ENCODE results near the gene STARD10.

Gene STARD10

DNA sequence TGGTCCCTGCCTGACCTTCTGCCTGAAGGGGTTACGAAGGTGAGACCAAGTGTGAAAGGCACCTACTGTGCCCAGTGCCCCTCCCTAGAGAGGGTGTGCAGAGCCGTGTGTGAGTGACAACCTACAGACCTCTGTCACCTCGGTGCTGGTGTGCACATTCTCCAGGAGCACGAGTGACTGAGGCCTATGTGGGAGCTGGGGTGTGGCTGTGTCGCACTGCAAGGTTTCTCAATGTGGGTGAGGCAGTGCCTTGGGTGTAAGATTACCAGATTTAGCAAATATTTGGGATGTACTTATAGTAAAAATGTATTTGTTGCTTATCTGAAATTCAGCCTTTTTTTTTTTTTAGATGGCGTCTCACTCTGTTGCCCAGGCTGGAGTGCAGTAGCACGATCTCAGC is 5.6 kb downstream of the STARD10 start:
- no peak overlapping the region for H3K4me3 ChIP-seq (ENCODE audit: low read depth, low read length)
- TF ChIP-seq, protein P1, sequence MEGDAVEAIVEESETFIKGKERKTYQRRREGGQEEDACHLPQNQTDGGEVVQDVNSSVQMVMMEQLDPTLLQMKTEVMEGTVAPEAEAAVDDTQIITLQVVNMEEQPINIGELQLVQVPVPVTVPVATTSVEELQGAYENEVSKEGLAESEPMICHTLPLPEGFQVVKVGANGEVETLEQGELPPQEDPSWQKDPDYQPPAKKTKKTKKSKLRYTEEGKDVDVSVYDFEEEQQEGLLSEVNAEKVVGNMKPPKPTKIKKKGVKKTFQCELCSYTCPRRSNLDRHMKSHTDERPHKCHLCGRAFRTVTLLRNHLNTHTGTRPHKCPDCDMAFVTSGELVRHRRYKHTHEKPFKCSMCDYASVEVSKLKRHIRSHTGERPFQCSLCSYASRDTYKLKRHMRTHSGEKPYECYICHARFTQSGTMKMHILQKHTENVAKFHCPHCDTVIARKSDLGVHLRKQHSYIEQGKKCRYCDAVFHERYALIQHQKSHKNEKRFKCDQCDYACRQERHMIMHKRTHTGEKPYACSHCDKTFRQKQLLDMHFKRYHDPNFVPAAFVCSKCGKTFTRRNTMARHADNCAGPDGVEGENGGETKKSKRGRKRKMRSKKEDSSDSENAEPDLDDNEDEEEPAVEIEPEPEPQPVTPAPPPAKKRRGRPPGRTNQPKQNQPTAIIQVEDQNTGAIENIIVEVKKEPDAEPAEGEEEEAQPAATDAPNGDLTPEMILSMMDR (IDR thresholded peaks at IDR 0.05; ENCODE audit: low read depth, low read length), result no peak

DNA sequence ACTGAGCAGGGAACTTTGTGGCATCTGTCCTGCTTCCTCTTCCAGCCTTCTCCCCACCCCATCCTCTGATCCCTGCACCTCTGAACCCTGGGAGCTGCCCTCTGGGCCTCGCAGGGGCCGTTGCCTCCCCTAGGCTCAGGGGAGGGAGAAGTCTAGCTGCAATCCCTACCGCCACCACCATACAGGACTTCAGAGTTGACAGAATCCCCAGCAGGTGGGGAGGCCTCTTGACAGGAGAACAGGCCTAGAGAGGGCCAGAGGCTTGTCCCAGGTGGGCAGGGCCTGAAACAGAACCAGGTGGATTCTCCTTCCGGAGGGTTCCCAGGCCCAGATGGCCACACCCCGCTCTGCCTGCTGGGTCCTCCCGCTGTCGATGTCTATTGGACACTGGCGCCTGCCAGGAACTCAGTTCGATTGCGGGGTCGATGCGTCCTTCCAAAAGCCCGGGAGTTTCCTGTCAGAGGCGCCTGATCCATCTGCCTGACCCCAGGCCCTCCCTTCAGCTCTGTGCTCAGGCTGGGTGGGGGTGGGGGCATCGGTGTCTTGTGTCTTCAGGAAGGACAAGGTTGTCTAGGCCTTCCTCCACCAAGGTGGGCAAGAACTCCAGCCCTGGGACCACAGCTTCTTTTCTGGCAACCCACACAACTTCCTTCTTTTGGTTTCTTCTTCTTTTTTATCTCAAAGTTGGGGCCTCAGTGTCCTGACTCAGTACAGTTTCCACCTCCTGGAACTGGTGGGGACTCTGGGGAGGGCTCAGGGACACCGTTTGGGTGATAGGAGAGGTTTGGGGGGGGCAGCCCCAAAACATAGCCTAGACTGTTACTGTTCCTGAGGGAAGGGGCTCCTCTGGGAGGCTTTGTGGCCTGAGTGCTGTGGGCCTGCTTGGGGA is 6.4 kb downstream of the STARD10 start:
- H3K4me3 ChIP-seq (ENCODE audit: low read depth, low read length), result no peak overlapping the region
- TF ChIP-seq, protein P1 (IDR thresholded peaks at IDR 0.05; ENCODE audit: low read depth, low read length), result no peak

DNA sequence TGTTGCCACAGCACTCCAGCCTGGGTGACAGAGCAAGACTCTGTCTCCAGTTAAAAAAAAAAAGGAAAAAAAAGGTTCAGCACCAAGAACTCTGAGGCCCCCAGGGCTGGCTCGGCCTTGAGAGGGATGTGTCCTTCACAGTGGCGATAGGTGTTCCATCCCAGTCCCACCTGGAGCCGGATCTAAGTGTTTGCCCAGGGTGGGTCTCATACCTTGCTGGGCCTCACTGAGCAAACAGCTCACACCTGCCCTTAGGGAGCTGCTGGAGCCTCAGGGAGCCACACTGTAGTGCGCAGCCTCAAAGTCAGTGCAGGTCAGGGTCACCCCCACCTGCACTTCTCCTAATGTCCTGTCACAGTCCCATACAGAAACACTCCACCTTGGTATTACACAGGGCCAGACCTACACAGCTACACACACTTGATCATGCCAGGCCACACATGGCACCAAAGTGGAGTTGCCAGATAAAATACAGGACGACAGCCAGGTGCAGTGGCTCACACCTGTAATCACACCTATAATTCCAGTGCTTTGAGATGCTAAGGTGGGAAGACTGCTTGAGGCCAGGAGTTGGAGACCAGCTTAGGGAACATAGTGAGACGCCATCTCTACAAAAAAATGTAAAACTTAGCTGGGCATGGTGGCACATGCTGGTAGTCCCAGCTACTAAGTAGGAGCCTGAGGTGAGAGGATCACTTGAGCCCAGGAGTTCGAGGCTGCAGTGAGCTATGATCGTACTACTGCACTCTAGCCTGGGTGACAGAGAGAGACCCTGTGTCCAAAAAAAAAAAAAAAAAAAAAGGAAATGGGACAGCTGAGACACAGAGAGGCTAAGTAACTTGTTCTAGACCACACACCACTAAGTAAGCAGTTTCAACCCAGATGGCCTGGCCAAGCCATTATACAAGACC is 7.3 kb downstream of the STARD10 start:
- TF ChIP-seq, protein P1 (IDR thresholded peaks at IDR 0.05; ENCODE audit: low read depth, low read length), result no peak
- H3K4me3 ChIP-seq (ENCODE audit: low read depth, low read length), result no peak overlapping the region

DNA sequence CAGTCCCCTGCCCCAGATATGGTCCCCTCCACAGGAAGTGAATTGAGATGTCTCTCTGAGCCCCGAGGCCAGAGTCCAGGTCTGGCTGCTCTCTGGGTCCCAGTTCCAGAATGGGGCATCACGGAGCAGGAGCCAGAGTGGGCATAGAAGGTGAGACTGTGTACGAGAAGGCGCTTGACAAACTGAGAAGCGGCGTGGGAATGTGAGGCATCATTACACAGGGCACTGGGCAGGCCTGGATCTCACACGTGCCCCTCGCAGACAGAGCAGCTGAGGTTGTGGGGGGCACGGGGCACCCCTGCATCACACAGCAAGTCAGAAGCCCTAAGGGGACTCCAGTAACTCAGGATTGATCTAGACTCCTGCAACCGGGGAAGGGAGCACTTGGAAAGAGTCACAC is 9.2 kb downstream of the STARD10 start:
- TF ChIP-seq, protein P1 (IDR thresholded peaks at IDR 0.05; ENCODE audit: low read depth, low read length), result no peak
- H3K4me3 ChIP-seq (ENCODE audit: low read depth, low read length), result no peak overlapping the region

DNA sequence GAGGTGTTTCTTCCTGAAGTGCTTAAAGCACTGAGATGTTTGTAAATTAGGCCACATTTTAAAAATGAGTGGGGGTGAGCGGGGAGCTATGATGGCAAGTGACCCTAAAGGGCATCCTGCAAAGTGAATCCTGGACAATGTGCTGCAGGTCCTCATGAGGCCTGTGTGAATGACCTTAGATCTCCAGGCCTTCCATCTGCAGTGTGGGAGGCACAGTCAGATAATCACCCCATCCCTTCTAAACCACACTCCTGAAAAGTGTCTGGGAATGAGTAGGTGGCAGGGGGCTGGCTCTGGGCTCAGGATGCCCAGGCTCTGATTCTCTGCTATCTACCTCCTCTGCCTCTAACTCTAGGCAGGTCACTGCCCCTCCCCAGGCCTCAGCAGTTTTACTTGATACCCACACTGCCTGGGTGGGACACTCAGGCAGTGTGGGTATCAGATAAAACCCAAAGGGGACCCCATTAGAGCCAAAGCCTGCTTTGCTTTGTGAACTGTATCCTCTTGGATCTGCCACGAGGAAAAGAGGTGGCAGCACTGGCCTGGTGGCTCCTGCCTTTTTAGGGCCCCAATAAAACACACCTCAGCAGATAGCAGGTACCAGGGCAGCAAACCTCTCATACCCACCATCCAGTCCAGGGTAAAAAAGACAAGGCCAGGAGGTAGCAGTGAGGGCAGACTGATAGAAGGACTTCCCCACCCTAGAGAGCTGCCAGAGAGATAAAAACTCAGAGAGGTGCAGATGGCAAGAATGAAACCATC is 10.5 kb downstream of the STARD10 start:
- TF ChIP-seq, protein P1 (IDR thresholded peaks at IDR 0.05; ENCODE audit: low read depth, low read length), result no peak
- no peak overlapping the region for H3K4me3 ChIP-seq (ENCODE audit: low read depth, low read length)

DNA sequence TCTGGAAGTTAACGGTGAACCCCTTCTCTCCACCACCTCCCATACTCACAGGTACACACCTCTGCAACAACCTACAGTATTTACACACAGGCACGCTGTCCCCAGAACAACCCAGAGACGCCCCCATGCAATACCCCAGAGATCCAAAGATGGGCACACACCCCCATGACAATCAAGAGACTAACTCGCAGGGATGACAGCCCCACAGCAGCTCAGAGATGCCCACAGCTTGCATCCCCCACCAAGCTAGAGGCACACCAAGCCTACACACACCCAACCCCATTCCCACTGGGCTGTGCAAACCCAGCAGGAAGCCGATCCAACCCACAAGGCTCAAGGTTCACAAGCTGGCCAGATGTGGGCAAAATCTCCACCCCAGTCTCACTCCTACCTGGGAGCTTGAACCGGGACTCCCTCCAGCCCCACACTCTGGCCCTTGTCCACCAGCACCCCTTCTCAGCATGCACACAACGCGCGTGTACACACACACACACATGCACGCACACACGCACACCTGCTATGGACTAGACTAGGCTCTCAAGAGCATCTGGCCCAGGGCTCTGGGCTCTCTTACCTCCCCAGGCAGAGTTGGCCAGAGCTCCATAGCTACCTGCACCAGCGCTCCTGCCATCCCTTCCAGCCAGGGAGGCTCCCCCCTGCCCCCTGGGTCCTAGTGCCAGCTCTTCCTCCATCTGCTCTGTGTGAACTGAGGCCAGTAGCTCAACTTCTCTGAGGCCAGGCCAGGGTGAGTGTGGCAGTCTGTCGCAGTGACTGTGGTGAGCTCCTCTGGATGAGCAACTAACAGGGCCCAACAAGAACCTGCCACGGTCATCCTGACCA is 11.5 kb downstream of the STARD10 start:
- peak overlapping the region; percentile 36 for H3K4me3 ChIP-seq (ENCODE audit: low read depth, low read length)

More for the DNA sequence above, 11.5 kb downstream of the STARD10 start:
- TF ChIP-seq, protein P1 (IDR thresholded peaks at IDR 0.05; ENCODE audit: low read depth, low read length), result no peak

Data from WI38 (cell line).